Heart left ventricle (tissue), 16 donors: ENCODE measurements around the gene ABLIM2. TPM values are rescaled to one million over a fixed set of nuclear protein-coding genes. Genes with fewer than 3 reads are reported as not detected.
A peak's percentile ranks its signal among the peaks of the same experiment; 100 is the strongest.

Source experiments
- ATAC-seq, 4 donors: fragments of 200-7000 bp; cut with Tn5 transposase; one replicate each; pipeline ENCODE4 v1.9.1; 2020 to 2022; ENCODE audit warnings: moderate library complexity in 4 of 4, mild to moderate bottlenecking in 3 of 4, moderate number of reproducible peaks in 1 of 4
- DNase-seq, 5 donors: peaks; one replicate each; pipeline ENCODE4 v3.0.0-alpha.2; 2020
- H3K27ac ChIP-seq, 12 donors: fragments of 200-600 bp; sonication (generic) in 4 of 12; one replicate each; pipeline versions ENCODE4 v1.5.0 to v1.8.0; 2016 to 2022; ENCODE audit warnings: mild to moderate bottlenecking in 2 of 12
- H3K27me3 ChIP-seq, 9 donors: fragments of 200-600 bp; sonication (generic) in 2 of 9; one replicate each; pipeline versions ENCODE4 v1.5.1 to v1.8.0; 2016 to 2022; ENCODE audit warnings: mild to moderate bottlenecking in 3 of 9
- H3K36me3 ChIP-seq, 9 donors: fragments of 200-600 bp; sonication (generic) in 2 of 9; one replicate each; pipeline versions ENCODE4 v1.5.0 to v1.8.0; 2018 to 2022; ENCODE audit warnings: mild to moderate bottlenecking in 2 of 9
- H3K4me1 ChIP-seq, 12 donors: fragments of 200-600 bp; sonication (generic) in 4 of 12; one replicate each; pipeline versions ENCODE4 v1.5.0 to v1.8.0; 2016 to 2022; ENCODE audit warnings: mild to moderate bottlenecking in 3 of 12
- H3K4me3 ChIP-seq, 12 donors: fragments of 200-600 bp; sonication (generic) in 4 of 12; one replicate each; pipeline versions ENCODE4 v1.5.0 to v1.8.0; 2017 to 2022; ENCODE audit warnings: mild to moderate bottlenecking in 9 of 12, moderate library complexity in 4 of 12
- H3K9me3 ChIP-seq, 12 donors: fragments of 200-600 bp; sonication (generic) in 4 of 12; one replicate each; pipeline versions ENCODE4 v1.5.0 to v1.8.0; 2016 to 2022; ENCODE audit warnings: mild to moderate bottlenecking in 1 of 12
- POLR2A ChIP-seq, 2 donors: fragments of 450-650 bp; IDR thresholded peaks; one replicate each; pipeline ENCODE4 v1.6.1; 2017; ENCODE audit warnings: antibody characterized with exemption in 2 of 2, mild to moderate bottlenecking in 2 of 2, moderate library complexity in 2 of 2
- WGBS, 4 donors: extraction: QIAGEN DNeasy Blood & Tissue Kit in 2 of 4; methylation state at CpG; one replicate each; pipeline versions ENCODE4 v1.1.5 to v1.1.7; 2013 to 2018; 5-methylcytosine and 5-hydroxymethylcytosine counted together
- intact Hi-C, 10 donors: fragments of 100-400 bp; cut with DNase I; formaldehyde crosslinking; loops; one replicate each; pipeline versions ENCODE4 v1.11.1 to v1.14.2; 2022
- polyA plus RNA-seq, 2 donors: library from polyadenylated mRNA; stranded (reverse); fragments of 200-250 nt; gene quantifications; one replicate each; pipeline ENCODE4 v1.2.3, GENCODE V29; 2013
- total RNA-seq, 9 donors: library from RNA; depleted of rRNA in 2 of 9; stranded (reverse); fragments of >200 nt in 2 of 9; fragmentation: NEBNext Ultra II Directional in 3 of 9; extraction: Animal tissue kit (Norgen Biotek cat#: 25700) in 3 of 9; gene quantifications; one replicate each; pipeline versions ENCODE4 v1.1.0 to v1.2.4, GENCODE V29; 2016 to 2023
- TF ChIP-seq, protein P1 (sequence below), 12 donors: fragments of 200-600 bp; sonication (generic) in 4 of 12; IDR thresholded peaks; one replicate each; pipeline versions ENCODE4 v1.5.0 to v1.8.0; 2018 to 2022; ENCODE audit warnings: antibody characterized with exemption in 12 of 12, mild to moderate bottlenecking in 5 of 12
- donor health status: ischemic (EF 13 %, LVEDD 7.1; RV severe dilation, severe dysfunction).
- donor health status: healthy with polysubstance abuse.
- donor health status: DM: no; HTN: yes; CAD: no.
- donor health status: DM: no; HTN: no; CAD: no.
- donor health status: ischemic (EF 25% LVEDD 6.9; RV normal size, moderate dysfunction).
- donor health status: ischemic (EF 25% LVEDD 5.7; RV mildly dilated, moderate dysfunction).
- donor health status: healthy.
- donor health status: DM: yes; HTN: yes; CAD: no.
- donor health status: ischemic (EF 35%, LVEDD 5.7; RV mildly dilated, moderate dysfunction).
- donor health status: nonischemic (EF 11% LVEDD 7.7; RV severe dilation, severe dysfunction).
- donor health status: DM: yes; HTN: yes; CAD: no.
- donor health status: PGD.
- donor health status: ischemic (EF 29% LVEDD 5.4; RV normal size, mild dysfunction).
- donor health status: nonischemic (EF 23%, LVEDD 6.1; RV moderate dilation, normal function).

The ABLIM2 gene
- total and polyA plus RNA-seq, 11 donors = 11.1 to 27.9 (median 18.4) TPM

DNA sequence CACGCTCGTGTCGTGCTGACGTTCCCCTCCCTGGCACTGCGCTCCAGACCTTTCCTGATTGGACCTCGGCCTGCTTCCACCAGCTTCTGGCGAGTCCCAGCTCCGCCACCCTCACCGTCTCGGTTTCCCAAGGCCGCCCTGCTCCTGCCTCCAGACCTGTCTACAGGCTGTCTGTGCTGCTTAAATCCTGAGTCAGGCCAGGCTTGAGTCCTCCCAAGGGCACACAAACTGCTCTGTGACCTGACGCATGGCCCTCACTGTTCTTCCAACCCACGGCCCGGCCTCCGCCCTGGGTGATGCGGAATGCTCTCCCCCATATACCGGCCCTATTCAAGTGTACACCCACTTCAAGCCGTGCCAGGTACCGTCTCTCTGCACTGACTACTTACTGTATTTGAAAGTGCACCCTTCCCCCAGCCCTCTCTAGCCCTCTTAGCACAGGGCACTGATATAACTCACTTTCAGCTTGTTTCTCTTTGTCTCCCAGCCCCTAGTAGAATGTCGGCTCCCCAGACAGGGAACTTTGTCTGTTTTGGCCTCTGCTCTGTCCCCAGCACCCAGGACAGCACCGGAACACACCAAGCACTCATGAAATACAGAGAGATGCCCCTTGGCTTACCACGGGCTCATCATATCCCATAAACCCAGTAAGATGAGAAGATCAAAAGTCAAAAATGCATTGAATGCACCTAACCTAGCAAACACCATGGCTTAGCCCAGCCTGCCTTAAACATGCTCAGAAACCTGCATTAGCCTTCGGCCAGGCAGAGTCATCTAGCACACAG lies 155.9 kb downstream of the ABLIM2 start:
- Histone ChIP-seq H3K4me3 (no peak overlapping the region), H3K27me3 (no peaks in the 10 kb centered on the region), H3K36me3 (peaks cover 0 to 6% (median 0%) of the 10 kb centered on the region in 9 donors), H3K4me1 (no peaks in the 10 kb centered on the region), H3K27ac (no peak overlapping the region), H3K9me3 (no peaks in the 10 kb centered on the region)
- peak in 1 of 5 donors; percentile 33 for DNase-seq
- no peak for ATAC-seq
- TF ChIP-seq, protein P1, sequence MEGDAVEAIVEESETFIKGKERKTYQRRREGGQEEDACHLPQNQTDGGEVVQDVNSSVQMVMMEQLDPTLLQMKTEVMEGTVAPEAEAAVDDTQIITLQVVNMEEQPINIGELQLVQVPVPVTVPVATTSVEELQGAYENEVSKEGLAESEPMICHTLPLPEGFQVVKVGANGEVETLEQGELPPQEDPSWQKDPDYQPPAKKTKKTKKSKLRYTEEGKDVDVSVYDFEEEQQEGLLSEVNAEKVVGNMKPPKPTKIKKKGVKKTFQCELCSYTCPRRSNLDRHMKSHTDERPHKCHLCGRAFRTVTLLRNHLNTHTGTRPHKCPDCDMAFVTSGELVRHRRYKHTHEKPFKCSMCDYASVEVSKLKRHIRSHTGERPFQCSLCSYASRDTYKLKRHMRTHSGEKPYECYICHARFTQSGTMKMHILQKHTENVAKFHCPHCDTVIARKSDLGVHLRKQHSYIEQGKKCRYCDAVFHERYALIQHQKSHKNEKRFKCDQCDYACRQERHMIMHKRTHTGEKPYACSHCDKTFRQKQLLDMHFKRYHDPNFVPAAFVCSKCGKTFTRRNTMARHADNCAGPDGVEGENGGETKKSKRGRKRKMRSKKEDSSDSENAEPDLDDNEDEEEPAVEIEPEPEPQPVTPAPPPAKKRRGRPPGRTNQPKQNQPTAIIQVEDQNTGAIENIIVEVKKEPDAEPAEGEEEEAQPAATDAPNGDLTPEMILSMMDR (IDR thresholded peaks at IDR 0.05) = no peak
- TF ChIP-seq POLR2A (IDR thresholded peaks at IDR 0.05) = no peak
- intact Hi-C loops = no loop called here
- 89 to 93% (median 90%) methylated on average over 23 of the region's 23 CpGs for WGBS, 4 donors

DNA sequence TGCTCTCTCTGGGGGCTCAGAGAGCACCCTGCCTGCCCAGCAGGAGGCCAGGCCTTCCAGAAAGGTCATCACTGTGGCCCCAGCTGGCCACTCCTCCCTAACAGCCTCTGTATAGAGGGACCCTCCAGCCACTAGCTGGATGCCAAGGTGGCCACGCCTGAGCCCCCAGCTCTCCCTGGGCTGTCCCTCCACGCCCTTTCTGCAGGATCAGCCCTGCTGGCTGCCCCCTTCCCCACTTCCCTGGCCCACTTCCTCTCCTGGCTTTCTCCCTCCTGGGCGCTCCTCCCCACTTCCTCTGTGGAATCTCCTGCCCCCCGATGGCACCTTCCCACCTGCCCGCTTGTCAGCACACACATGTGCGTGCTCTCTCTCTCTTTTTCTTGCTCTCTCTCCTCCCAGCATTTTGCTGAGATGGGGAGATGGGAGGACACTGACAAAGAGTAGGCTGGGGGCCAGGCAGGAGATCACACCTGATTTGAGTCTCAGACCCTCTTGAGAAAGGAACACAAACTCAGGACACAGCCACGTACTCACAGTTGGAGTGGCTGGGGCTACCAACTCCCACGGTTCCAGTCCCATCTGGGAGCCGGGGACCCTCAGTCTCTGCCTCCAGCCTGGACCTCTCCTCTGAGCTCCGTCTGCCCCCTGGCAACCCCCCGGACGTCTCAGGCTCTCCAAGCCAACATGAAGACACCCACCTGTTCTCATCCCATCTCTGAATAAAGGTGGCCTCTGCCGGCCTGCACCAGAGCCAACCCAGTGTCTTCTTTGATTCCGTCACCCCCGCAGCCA lies 156.9 kb downstream of the ABLIM2 start:
- WGBS, 4 donors = 85 to 94% (median 87%) methylated on average over 15 of the region's 15 CpGs
- peak in 1 of 4 donors; percentile 8 for ATAC-seq
- Histone ChIP-seq H3K4me3 (no peak overlapping the region), H3K27me3 (no peaks in the 10 kb centered on the region), H3K9me3 (peaks cover 0 to 6% (median 0%) of the 10 kb centered on the region in 12 donors), H3K36me3 (peaks cover 0 to 6% (median 0%) of the 10 kb centered on the region in 9 donors), H3K4me1 (no peaks in the 10 kb centered on the region), H3K27ac (no peak overlapping the region)
- no peak for DNase-seq
- intact Hi-C loops = no loop called here
- no peak for TF ChIP-seq POLR2A (IDR thresholded peaks at IDR 0.05)
- TF ChIP-seq, protein P1 (IDR thresholded peaks at IDR 0.05) = no peak

DNA sequence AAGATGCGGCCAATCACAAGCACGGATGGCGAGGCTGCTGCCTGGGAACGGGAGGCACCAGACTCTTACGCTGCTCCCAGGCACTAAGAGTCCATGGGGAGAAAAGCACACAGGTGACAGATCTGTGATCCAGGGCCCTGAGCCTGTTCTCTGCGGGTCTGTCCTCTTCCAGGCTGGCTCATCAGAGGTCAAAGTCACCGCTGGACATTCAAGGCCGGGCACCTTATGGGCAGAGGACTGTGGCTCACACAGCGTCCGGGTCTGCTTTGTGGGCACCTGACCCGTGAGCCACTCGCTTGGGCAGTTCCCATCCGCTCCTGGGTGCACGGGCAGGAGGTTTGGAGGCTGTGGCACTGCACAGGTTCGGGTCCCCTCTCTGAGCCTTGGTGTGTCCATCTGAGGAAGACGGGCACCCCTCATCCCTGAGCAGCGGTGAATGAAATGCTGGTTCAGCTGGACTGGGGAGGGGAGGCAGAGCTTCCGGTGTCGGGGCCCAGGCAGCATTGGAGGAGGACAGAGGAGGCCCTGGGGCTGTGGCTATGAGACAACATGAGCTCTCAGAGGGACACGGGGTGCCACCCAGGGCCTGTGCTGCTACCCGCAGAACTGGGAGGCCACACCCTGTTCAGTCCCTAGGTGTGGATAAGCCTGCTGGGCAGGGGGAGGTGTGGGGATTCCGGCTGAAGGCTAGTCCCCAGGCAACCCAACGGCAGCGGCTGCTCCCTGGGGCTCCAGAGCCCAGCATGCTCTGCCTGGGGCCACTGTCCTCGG lies 157.7 kb downstream of the ABLIM2 start:
- TF ChIP-seq, protein P1 (IDR thresholded peaks at IDR 0.05) = no peak
- TF ChIP-seq POLR2A (IDR thresholded peaks at IDR 0.05) = no peak
- intact Hi-C loops = no loop called here
- Histone ChIP-seq H3K4me1 (no peaks in the 10 kb centered on the region), H3K36me3 (peaks cover 0 to 6% (median 0%) of the 10 kb centered on the region in 9 donors), H3K4me3 (no peak overlapping the region), H3K9me3 (peaks cover 0 to 6% (median 0%) of the 10 kb centered on the region in 12 donors), H3K27ac (no peak overlapping the region), H3K27me3 (no peaks in the 10 kb centered on the region)
- 88 to 96% (median 90%) methylated on average over 14 to 25 of the region's 25 CpGs for WGBS, 4 donors
- ATAC-seq (no peak), DNase-seq (peak in 1 of 5 donors; percentile 41)
